Measurements from ENCODE around the gene TEX12. TPM values are rescaled to one million over a fixed set of nuclear protein-coding genes. Genes with fewer than 3 reads are reported as not detected.

The TEX12 gene
- total RNA-seq, 1 donor from 2014 or later, result not detected

- CTCF ChIA-PET, result no interaction called here
- intact Hi-C loops (cut with micrococcal nuclease), result loop anchor here (1.0 to 5.0 kb wide), 3 partner anchors 62 to 298 kb away; partner anchors contain the start of genes CFAP68 and FDXACB1
- peaks cover 23% of the 10 kb centered on the region for H3K4me1 Mint-ChIP-seq
- H3K27ac Mint-ChIP-seq, result no peak within 1 kb of the TSS
- H3K4me3 Mint-ChIP-seq, result peak within 1 kb of the TSS; percentile 46
- peaks cover 9% of the 10 kb centered on the region for H3K27me3 Mint-ChIP-seq
- no peak for TF ChIP-seq CTCF (IDR thresholded peaks at IDR 0.05)
- DNase-seq (peak; percentile 18), ATAC-seq (ENCODE audit: low read depth) (peak; percentile 74)
- H3K9me3 Mint-ChIP-seq, result no peaks in the 10 kb centered on the region
- POLR2A ChIA-PET, result no interaction called here
- no peaks in the 10 kb centered on the region for H3K36me3 Mint-ChIP-seq (ENCODE audit: low read depth)
Measured at GRCh38 chr11:112174789-112175598, 7.8 kb downstream of the TEX12 start, which contains the start of gene BCO2. BCO2 (plus strand) TSS chr11:112175512; CDS start chr11:112175602, 90 bp downstream.

- intact Hi-C loops (cut with micrococcal nuclease), result loop anchor here (1.0 to 5.0 kb wide), 3 partner anchors 62 to 298 kb away; partner anchors contain the start of genes CFAP68 and FDXACB1
- ATAC-seq (ENCODE audit: low read depth) (no peak), DNase-seq (no peak)
- Mint-ChIP-seq H3K4me1 (peaks cover 24% of the 10 kb centered on the region), H3K36me3 (ENCODE audit: low read depth) (no peaks in the 10 kb centered on the region), H3K4me3 (peak overlapping the region; percentile 1), H3K27me3 (peaks cover 9% of the 10 kb centered on the region), H3K9me3 (no peaks in the 10 kb centered on the region), H3K27ac (no peak overlapping the region)
- CTCF ChIA-PET, result no interaction called here
- TF ChIP-seq CTCF (IDR thresholded peaks at IDR 0.05), result no peak
- POLR2A ChIA-PET, result no interaction called here
Measured at GRCh38 chr11:112175599-112175952, 8.4 kb downstream of the TEX12 start.

GRCh38 chr11:112176077-112176476, 8.9 kb downstream of the TEX12 start:
- H3K27ac Mint-ChIP-seq, result no peak overlapping the region
- ATAC-seq (ENCODE audit: low read depth), result no peak
- H3K4me3 Mint-ChIP-seq, result no peak overlapping the region
- peaks cover 24% of the 10 kb centered on the region for H3K4me1 Mint-ChIP-seq
- DNase-seq, result no peak
- H3K9me3 Mint-ChIP-seq, result no peaks in the 10 kb centered on the region
- no peaks in the 10 kb centered on the region for H3K36me3 Mint-ChIP-seq (ENCODE audit: low read depth)
- ChIA-PET POLR2A (no interaction called here), CTCF (no interaction called here)
- peaks cover 9% of the 10 kb centered on the region for H3K27me3 Mint-ChIP-seq
- intact Hi-C loops (cut with micrococcal nuclease), result loop anchor here (5.0 kb wide), 1 partner anchor 299 kb away; the partner anchor contains the start of genes CFAP68 and FDXACB1
- no peak for TF ChIP-seq CTCF (IDR thresholded peaks at IDR 0.05)

- CTCF ChIA-PET, result interaction anchor here (0.7 kb wide), 1 partner anchor 39 kb away, joined by 3 read pairs; no protein-coding TSS in a partner anchor
- H3K4me1 Mint-ChIP-seq, result peaks cover 24% of the 10 kb centered on the region
- intact Hi-C loops (cut with micrococcal nuclease), result loop anchor here (5.0 kb wide), 1 partner anchor 300 kb away; the partner anchor contains the start of genes CFAP68 and FDXACB1
- POLR2A ChIA-PET, result interaction anchor here (0.7 kb wide), 1 partner anchor 1751 kb away, joined by 3 read pairs; no protein-coding TSS in a partner anchor
- no peak overlapping the region for H3K27ac Mint-ChIP-seq
- no peak for DNase-seq
- H3K27me3 Mint-ChIP-seq, result peaks cover 9% of the 10 kb centered on the region
- no peaks in the 10 kb centered on the region for H3K36me3 Mint-ChIP-seq (ENCODE audit: low read depth)
- TF ChIP-seq CTCF (IDR thresholded peaks at IDR 0.05), result no peak
- ATAC-seq (ENCODE audit: low read depth), result no peak
- no peaks in the 10 kb centered on the region for H3K9me3 Mint-ChIP-seq
- H3K4me3 Mint-ChIP-seq, result no peak overlapping the region
Measured at GRCh38 chr11:112177589-112177988, 10.4 kb downstream of the TEX12 start.

GRCh38 chr11:112178428-112178827, 11.3 kb downstream of the TEX12 start:
- Mint-ChIP-seq H3K9me3 (no peaks in the 10 kb centered on the region), H3K4me3 (no peak overlapping the region), H3K4me1 (peaks cover 31% of the 10 kb centered on the region), H3K36me3 (ENCODE audit: low read depth) (no peaks in the 10 kb centered on the region), H3K27me3 (peaks cover 9% of the 10 kb centered on the region), H3K27ac (no peak overlapping the region)
- ChIA-PET CTCF (no interaction called here), POLR2A (no interaction called here)
- no peak for TF ChIP-seq CTCF (IDR thresholded peaks at IDR 0.05)
- ATAC-seq (ENCODE audit: low read depth), result no peak
- no peak for DNase-seq
- intact Hi-C loops (cut with micrococcal nuclease), result loop anchor here (5.0 kb wide), 1 partner anchor 301 kb away; the partner anchor contains the start of genes CFAP68 and FDXACB1

All from activated B cell treated with CpG ODN at 0.5 μM for 24 hours (primary cell).